HG03354 (cell line): Measurements from ENCODE around the gene GSTM4.

Experiments used
- ATAC-seq: cut with Tn5 transposase; IDR thresholded peaks from one replicate; pipeline ENCODE4 v1.9.1; 2021; ENCODE audit warnings: mild to moderate bottlenecking; ENCODE audit not compliant: unreplicated experiment, poor library complexity, severe bottlenecking

GSTM4 gene

DNA sequence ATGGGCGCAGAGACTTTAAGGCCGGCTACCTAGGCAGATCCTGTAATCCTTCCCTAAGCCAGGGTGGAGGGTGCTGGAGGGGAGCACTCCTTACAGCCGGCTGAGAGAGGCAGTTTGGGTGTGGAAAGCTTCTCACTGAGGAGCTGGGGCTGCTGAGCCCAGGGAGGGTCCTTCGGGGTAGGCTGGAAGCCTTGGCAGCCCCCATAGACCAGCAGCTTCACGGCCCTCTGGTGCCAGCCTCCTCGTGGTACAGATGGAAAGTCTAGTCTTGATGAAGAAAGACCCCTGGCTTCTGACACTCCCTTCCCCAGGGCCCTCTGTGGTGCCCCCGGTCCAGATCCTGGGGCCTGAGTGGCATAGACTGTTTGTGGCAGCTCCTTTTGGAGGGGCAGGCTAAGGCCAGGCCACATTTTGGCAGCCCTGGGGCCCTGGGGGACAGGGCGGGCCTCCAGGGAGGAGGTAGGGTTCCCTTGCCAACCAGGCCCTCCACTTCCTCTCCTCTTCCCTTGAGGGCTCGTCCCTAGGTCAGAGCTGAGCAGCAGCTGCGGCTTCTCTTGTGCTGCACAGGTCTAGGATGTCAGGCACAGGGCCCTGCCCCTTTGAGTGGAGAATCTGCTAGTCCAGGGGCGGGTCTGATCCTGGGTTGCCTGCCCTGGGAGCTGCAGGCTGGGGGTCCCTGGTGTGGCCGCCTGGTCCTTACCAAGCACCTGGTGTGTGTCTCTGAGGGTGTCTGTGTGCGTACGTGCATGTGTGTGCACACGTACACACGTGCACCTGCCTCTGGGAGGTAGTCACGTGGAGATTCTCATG lies 31.5 kb upstream of the GSTM4 start:
- ATAC-seq: peak; percentile 31

GRCh38 chr1:109625176-109625575 lies 30.7 kb upstream of the GSTM4 start:
- ATAC-seq: no peak

- ATAC-seq: no peak
These were observed 30.0 kb upstream of the GSTM4 start for GRCh38 chr1:109625601-109626560.

DNA sequence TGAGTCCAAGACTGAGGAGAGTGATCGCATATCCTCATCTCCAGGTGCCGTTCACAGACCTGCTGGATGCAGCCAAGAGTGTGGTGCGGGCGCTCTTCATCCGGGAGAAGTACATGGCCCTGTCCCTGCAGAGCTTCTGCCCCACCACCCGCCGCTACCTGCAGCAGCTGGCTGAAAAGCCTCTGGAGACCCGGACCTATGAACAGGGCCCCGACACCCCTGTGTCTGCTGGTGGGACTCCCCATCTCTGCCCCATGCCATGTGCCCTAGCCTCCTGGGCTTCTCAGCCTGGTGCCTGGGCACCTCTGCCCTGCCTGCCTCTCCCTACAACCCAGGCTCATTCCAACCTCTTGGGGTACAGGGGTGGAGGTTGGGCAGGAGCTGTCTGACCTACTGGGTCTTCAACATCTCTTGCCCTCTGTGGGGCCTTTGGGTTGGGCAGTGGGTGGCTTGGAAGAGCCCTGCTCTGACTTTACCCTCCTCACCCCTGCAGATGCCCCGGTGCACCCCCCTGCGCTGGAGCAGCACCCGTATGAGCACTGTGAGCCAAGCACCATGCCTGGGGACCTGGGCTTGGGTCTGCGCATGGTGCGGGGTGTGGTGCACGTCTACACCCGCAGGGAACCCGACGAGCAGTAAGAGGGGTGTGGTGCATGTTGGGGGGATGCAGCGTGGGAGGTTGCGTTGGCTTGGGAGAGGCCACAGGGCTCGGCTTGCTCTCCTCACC lies 29.1 kb upstream of the GSTM4 start:
- ATAC-seq: no peak

GRCh38 chr1:109627692-109628399 lies 28.1 kb upstream of the GSTM4 start:
- ATAC-seq: no peak

DNA sequence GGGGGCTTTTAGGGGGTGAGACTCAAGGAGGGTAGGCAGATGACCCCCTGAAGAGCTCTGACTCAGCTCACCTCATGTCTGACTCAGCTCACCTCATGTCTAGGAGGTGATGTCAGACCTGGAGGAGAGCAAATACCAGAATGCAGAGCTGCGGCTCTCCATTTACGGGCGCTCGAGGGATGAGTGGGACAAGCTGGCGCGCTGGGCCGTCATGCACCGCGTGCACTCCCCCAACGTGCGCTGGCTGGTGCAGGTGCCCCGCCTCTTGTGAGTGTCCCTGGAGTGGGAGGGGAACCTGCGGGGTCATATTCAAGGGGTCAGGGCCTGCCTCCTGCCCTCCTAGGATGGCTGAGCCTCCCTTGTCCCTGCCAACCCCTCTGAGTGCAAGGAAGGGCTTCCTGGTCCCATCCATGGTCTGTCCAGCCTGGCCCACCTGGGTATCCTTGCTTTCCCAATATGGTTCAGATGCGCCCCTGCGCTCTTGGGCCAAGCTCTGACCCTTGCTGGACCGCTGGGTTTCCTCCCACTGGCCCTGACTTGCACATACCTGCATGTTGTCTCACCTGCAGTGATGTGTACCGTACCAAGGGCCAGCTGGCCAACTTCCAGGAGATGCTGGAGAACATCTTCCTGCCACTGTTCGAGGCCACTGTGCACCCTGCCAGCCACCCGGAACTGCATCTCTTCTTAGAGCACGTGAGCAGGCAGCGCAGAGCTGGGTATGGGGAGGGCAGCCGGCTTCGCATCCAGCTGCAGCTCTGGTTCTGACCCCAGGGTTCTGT lies 27.2 kb upstream of the GSTM4 start:
- no peak for ATAC-seq

DNA sequence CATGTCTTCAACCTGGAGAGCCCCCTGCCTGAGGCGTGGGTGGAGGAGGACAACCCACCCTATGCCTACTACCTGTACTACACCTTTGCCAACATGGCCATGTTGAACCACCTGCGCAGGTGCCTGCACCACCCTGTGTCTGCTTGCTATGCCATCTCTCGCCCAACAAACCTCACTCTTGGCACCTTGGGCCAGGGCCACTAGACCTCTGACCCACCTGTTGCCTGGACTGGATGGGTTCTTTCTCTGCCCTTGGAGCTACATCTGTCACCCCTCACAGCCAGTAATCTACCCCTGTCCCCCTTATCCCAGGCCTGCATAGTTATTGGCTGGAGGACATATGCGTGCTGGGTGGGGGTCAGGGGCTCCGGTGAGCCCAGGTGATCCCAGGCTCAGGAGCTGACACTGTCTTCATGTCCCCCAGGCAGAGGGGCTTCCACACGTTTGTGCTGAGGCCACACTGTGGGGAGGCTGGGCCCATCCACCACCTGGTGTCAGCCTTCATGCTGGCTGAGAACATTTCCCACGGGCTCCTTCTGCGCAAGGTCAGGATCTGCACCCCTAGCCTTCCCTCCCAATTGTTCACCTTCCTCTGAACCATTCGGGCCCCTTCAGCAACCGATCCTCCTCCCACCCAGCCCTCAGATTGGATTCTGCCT lies 26.4 kb upstream of the GSTM4 start:
- no peak for ATAC-seq

DNA sequence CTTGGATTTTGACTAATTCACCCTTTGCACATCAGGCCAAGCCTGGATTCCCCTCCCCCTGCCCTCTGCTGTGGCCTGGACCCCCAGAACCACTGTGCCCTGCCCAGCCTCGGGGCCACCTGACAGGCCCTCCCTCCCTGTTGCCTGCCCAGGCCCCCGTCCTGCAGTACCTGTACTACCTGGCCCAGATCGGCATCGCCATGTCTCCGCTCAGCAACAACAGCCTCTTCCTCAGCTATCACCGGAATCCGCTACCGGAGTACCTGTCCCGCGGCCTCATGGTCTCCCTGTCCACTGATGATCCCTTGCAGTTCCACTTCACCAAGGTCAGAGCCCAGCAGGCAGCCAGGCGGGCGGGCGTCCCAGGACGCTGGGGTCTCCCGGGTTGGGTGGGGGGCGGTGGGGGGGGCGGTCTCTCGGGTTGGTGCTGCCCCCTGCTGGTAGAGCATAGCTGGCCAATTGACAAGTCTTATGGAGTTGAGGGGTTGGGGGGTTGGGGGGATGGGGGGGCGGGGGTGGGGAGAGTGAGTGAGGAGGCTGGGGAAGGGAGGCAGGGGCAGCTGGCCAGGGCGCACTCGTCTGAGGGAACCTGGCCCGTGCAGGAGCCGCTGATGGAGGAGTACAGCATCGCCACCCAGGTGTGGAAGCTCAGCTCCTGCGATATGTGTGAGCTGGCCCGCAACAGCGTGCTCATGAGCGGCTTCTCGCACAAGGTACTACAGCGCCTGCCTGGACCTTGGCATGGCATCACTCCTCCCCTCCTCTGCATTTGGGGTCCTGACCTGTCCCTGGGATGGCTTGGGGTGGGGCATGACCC lies 25.6 kb upstream of the GSTM4 start:
- ATAC-seq: no peak

GRCh38 chr1:109630898-109631512 lies 24.9 kb upstream of the GSTM4 start:
- no peak for ATAC-seq

GRCh38 chr1:109631513-109632505 lies 24.1 kb upstream of the GSTM4 start:
- ATAC-seq: no peak

GRCh38 chr1:109632671-109633346 lies 23.1 kb upstream of the GSTM4 start:
- no peak for ATAC-seq

DNA sequence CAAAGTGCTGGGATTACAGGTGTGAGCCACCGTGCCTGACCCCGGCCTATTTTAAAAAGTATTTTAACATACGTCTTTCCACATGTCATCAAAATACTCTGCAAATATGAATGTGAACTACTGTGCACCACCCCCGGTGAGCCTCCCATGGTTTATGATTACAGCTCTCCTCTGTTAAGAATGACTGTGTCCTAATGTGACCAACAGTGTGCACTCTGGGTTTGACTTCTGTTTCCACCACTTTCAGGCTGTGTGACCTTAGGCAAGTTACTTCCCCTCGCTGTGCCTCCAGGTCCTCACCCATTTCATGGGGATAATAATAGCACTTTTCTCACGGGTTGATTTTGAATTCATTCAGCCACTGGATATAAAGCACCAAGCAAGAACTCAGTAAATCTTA lies 21.6 kb upstream of the GSTM4 start:
- ATAC-seq: no peak

GRCh38 chr1:109634771-109635750 lies 20.8 kb upstream of the GSTM4 start:
- ATAC-seq: no peak

DNA sequence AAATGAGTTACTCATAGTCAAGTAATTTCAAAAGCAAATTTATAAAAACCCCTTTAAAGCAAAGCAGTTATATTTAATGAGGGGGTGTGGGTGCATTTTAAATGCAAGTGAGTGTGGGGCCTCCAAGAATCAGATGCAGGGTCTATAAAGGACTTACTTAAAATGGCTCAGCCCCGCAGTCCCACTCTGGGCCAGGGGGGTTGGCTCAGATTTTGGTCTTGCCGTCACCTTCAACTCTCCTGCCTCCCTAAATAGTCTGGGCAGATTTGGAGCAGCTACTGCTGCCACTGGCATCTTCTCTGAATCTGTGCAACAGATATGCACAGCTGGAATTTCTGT lies 20.1 kb upstream of the GSTM4 start:
- ATAC-seq: no peak
